ENCODE measurements around the gene MRPL10.
A peak's percentile ranks its signal among the peaks of the same experiment; 100 is the strongest.

Gene MRPL10

GRCh38 chr17:47831003-47831933 is at the start of gene MRPL10, which contains the start of gene LRRC46:
Gene MRPL10, minus strand, starts transcription at chr17:47831541. Its CDS starts 30 bp downstream, at chr17:47831511.
Gene LRRC46, plus strand, starts transcription at chr17:47831670. Its CDS starts 320 bp downstream, at chr17:47831990.
- peak; percentile 98 for DNase-seq (ENCODE audit: low read depth, low spot score)

- DNase-seq (ENCODE audit: low read depth, low spot score): no peak
Observed at GRCh38 chr17:47879776-47880454, 48.6 kb upstream of the MRPL10 start.

- DNase-seq (ENCODE audit: low read depth, low spot score): no peak
Observed at GRCh38 chr17:47879028-47879585, 47.8 kb upstream of the MRPL10 start.

GRCh38 chr17:47878203-47879027 is 47.1 kb upstream of the MRPL10 start:
- DNase-seq (ENCODE audit: low read depth, low spot score): no peak

GRCh38 chr17:47877368-47878034 is 46.2 kb upstream of the MRPL10 start:
- DNase-seq (ENCODE audit: low read depth, low spot score): no peak

- DNase-seq (ENCODE audit: low read depth, low spot score): peak; percentile 39
Observed at GRCh38 chr17:47875011-47875985, 44.0 kb upstream of the MRPL10 start.

- peak; percentile 23 for DNase-seq (ENCODE audit: low read depth, low spot score)
Observed at GRCh38 chr17:47873200-47874090, 42.1 kb upstream of the MRPL10 start.

- peak; percentile 54 for DNase-seq (ENCODE audit: low read depth, low spot score)
Observed at GRCh38 chr17:47872651-47873161, 41.4 kb upstream of the MRPL10 start.

GRCh38 chr17:47872019-47872650 is 40.8 kb upstream of the MRPL10 start:
- peak; percentile 70 for DNase-seq (ENCODE audit: low read depth, low spot score)

GRCh38 chr17:47871048-47871447 is 39.7 kb upstream of the MRPL10 start:
- no peak for DNase-seq (ENCODE audit: low read depth, low spot score)

- peak; percentile 66 for DNase-seq (ENCODE audit: low read depth, low spot score)
Observed at GRCh38 chr17:47870056-47870455, 38.7 kb upstream of the MRPL10 start.

GRCh38 chr17:47869114-47869513 is 37.8 kb upstream of the MRPL10 start:
- peak; percentile 79 for DNase-seq (ENCODE audit: low read depth, low spot score)

GRCh38 chr17:47867813-47868533 is 36.6 kb upstream of the MRPL10 start:
- DNase-seq (ENCODE audit: low read depth, low spot score): no peak

GRCh38 chr17:47866941-47867340 is 35.6 kb upstream of the MRPL10 start:
- DNase-seq (ENCODE audit: low read depth, low spot score): peak; percentile 80

- no peak for DNase-seq (ENCODE audit: low read depth, low spot score)
Observed at GRCh38 chr17:47864791-47865216, 33.5 kb upstream of the MRPL10 start.

GRCh38 chr17:47862621-47863440 is 31.5 kb upstream of the MRPL10 start:
- DNase-seq (ENCODE audit: low read depth, low spot score): no peak
